Measurements from ENCODE around the gene PURA. TPM values are rescaled to one million over a fixed set of nuclear protein-coding genes. Genes with fewer than 3 reads are reported as not detected.

Gene PURA
- total and polyA plus RNA-seq, 2 of the 13 experiments (the other 11 are each of a cell fraction or from before 2014, with no cell fraction given): 2.0 to 5.0 TPM

DNA sequence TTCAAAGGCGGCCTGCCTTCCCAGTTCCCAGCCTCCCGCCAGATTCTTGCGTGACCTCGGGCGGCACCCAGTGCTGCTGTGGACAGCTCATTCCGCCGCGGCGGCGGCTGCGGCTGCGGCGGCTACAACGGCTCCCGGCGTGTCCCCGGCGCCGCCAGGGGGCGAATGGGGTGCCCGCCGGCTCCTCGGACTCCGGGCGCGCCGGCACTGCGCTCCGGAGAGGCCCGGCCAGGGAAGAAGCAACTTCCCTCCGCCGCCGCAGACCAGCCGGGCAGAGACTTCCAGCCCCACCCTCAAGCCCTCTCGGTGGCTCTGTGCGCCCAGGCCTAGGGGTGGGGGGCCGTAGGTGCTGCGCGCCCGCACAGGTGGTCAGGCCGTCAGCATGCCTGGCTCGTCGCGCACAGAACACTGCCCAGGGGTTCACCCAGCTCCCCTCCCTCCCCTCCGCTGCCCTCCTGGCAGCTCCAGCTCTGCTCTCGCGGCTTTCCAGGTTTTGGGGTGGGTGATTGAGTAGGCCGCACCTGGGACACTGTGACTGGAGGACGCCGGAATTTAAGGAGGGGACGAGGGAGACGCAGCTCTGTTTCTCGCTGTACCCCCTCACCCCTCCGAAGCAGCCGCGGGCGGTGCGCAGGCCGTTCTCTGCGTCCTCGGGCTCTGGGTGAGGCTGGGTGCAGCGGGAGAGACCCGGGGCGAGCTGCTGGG lies 32.1 kb downstream of the PURA start (continued):
- TF ChIP-seq SNRNP70 (IDR thresholded peaks at IDR 0.05; ENCODE audit: low read depth, low read length) (no peak), YY1 (IDR thresholded peaks at IDR 0.05; ENCODE audit: insufficient read depth, insufficient replicate concordance, low read depth, low read length) (peak; percentile 65), ZNF616 (CRISPR knock-in tag; IDR thresholded peaks at IDR 0.05; ENCODE audit: low read depth) (no peak), HOXA3 (CRISPR knock-in tag; IDR thresholded peaks at IDR 0.05) (peak; percentile 21; the same call in 1 of the 2 replicates), NCOR1 (IDR thresholded peaks at IDR 0.05; ENCODE audit: borderline replicate concordance, low read length) (no peak), XRCC5 (optimal IDR thresholded peaks at IDR 0.05; ENCODE audit: low read length) (peak; percentile 75), CEBPB (IDR thresholded peaks at IDR 0.05; ENCODE audit: borderline replicate concordance, low read depth, low read length) (no peak), KMT2A (CRISPR knock-in tag; IDR thresholded peaks at IDR 0.05) (peak; percentile 24; the same call in 1 of the 2 replicates)
- TF ChIP-seq, protein P1, sequence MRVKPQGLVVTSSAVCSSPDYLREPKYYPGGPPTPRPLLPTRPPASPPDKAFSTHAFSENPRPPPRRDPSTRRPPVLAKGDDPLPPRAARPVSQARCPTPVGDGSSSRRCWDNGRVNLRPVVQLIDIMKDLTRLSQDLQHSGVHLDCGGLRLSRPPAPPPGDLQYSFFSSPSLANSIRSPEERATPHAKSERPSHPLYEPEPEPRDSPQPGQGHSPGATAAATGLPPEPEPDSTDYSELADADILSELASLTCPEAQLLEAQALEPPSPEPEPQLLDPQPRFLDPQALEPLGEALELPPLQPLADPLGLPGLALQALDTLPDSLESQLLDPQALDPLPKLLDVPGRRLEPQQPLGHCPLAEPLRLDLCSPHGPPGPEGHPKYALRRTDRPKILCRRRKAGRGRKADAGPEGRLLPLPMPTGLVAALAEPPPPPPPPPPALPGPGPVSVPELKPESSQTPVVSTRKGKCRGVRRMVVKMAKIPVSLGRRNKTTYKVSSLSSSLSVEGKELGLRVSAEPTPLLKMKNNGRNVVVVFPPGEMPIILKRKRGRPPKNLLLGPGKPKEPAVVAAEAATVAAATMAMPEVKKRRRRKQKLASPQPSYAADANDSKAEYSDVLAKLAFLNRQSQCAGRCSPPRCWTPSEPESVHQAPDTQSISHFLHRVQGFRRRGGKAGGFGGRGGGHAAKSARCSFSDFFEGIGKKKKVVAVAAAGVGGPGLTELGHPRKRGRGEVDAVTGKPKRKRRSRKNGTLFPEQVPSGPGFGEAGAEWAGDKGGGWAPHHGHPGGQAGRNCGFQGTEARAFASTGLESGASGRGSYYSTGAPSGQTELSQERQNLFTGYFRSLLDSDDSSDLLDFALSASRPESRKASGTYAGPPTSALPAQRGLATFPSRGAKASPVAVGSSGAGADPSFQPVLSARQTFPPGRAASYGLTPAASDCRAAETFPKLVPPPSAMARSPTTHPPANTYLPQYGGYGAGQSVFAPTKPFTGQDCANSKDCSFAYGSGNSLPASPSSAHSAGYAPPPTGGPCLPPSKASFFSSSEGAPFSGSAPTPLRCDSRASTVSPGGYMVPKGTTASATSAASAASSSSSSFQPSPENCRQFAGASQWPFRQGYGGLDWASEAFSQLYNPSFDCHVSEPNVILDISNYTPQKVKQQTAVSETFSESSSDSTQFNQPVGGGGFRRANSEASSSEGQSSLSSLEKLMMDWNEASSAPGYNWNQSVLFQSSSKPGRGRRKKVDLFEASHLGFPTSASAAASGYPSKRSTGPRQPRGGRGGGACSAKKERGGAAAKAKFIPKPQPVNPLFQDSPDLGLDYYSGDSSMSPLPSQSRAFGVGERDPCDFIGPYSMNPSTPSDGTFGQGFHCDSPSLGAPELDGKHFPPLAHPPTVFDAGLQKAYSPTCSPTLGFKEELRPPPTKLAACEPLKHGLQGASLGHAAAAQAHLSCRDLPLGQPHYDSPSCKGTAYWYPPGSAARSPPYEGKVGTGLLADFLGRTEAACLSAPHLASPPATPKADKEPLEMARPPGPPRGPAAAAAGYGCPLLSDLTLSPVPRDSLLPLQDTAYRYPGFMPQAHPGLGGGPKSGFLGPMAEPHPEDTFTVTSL (CRISPR knock-in tag; IDR thresholded peaks at IDR 0.05; ENCODE audit: borderline replicate concordance): 0 out of 2 replicates have a peak, but pooled peaks have one; percentile 14
